Activated CD4-positive, alpha-beta T cell treated with anti-CD3 and anti-CD28 coated beads, Interleukin-2, amount 50 U/mL, for 16 hours (primary cell): Measurements from ENCODE around the gene UBE2Z.
"Not testable (repeated sequence)": the region's sequence is repeated elsewhere in the genome, so short reads cannot be mapped to it uniquely, and the experiment has no call there.

Source experiments
- DNase-seq: peaks from one replicate; pipeline ENCODE4 v3.0.0-alpha.2; 2020

UBE2Z gene

DNA sequence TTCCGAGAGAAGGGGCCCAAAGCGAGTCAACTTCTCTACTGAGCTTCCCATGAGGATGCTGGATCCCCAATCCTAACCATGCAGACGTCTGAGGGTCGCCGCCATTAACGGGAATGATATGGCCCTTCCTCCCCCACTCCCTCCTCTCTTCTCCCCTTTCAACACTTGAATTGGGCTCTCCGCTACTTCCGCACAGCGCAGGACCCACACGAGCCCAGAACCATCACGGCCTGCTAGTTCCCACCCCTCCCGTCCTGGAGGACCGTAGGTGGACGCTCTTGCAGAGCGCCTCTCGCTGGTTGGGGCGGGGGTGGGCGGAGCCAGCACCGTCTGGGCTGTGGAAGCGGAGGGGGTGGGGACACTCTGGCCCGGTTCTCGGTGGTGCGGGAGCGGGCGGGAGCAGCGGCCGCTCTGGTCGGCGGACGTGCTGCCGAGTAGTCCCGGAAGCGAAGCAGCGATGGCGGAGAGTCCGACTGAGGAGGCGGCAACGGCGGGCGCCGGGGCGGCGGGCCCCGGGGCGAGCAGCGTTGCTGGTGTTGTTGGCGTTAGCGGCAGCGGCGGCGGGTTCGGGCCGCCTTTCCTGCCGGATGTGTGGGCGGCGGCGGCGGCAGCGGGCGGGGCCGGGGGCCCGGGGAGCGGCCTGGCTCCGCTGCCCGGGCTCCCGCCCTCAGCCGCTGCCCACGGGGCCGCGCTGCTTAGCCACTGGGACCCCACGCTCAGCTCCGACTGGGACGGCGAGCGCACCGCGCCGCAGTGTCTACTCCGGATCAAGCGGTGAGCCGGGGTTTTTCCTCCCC lies at the start of gene UBE2Z:
UBE2Z (plus strand) TSS at position 361 of the 797 bp plus-strand sequence; CDS start at position 458, 97 bp downstream.
- DNase-seq, result peak; percentile 94

DNA sequence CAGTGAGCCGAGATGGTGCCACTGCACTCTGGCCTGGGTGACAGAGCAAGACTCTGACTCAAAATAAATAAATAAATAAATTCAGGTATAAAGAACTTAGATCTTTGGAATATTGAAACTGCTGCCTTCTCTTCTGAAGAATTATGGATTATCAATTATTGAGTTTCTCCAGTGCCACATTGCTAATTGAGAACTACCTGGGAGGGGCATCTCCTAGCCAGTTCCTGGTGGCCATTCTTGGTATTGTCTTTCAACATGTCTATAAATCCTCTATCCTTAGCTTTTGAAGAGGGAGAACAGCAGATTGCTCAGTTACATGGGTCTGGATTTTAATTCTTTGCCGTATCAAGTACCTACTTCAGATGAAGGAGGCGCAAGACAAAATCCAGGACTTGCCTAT lies 48.2 kb upstream of the UBE2Z start:
- DNase-seq, result no peak

DNA sequence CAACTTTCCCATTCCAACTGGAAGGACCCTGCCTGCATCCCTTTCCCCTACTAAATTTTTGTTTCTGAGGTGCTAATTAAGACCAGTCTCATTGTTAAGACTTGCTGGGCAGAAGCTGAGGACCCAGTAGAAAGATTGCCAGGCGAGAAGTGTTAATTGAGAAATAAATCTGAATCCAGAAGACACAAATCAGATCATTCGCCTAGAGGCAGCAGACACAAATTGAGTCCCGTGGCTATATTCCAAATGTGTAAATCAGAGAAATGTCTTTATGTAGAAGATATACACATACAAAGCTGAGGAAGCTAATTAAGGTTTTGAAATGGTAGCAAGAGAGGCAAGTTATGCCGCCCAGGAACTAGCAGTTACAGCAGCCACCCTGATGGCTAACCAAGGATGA lies 47.8 kb upstream of the UBE2Z start:
- DNase-seq, result no peak

DNA sequence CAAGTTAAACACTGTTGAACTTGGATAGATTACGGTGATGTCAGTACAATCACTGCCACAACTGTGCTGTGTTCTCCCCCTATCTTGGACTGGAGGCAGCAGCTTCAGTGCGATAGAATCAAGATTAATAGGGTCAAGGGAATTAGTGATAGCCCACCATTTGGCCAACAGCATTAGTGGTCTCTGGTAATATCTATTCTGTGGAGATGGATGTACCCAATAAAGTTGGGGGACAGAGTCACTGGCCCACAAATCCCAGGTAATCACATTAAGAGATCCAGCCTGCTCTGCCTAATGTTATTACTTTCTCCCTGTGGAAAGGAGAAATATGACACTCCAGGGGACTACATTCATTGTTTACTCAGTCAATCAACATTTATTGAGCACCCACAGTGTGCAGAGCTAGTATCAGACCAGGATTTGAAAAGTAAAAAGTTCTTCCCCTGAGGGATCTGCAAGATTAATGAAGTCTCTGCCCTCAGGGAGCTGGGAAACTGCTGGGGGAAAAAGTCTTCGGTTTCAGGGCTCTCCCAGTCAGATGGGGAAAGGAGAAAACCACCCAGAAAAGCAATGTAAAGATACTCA lies 39.2 kb upstream of the UBE2Z start:
- DNase-seq, result no peak

DNA sequence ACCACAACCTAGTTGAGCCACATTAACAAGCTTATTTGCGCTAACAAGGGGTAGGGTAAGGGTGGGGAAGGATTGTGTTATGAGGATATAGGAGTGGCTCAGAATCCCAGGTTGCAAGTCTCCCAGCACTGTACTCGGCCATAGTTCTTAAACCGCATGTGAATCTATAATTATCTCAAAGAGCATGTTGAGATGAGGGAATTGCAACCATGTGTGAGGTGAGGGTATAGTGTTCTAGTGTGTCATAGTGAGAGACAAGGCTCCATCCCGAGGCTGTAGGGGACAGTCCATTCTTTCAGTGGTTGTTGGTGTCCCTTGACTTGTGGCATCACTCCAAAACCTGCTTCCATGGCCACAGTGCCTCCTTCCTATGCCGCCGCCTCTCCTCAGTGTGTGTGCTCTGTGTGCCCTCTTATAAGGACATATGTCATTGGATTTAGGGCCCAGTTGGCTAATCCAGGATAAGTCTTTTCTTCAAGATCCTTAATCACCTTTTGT lies 38.3 kb upstream of the UBE2Z start:
- no peak for DNase-seq

DNA sequence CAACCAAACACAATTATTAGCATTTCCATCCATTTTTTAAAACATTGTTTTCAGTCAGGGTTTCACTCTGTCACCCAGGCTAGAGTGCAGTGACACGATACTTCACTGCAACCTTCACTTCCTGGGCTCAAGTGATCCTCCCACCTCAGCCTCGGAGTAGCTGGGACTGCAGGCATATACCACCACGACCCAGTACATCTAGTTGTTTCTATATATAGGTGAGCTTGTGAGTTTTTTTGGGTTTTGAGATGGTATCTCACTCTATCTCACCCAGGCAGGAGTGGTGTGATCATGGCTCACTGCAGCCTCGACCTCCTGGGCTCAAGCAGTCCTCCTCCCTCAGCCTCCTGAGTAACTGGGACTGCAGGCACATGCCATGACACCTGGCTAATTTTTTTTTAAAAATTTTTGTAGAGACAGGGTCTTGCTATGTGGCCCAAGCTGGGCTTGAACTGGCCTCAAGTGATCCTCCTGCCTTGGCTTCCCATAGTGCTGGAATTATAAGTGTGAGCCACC lies 37.1 kb upstream of the UBE2Z start:
- no peak for DNase-seq

DNA sequence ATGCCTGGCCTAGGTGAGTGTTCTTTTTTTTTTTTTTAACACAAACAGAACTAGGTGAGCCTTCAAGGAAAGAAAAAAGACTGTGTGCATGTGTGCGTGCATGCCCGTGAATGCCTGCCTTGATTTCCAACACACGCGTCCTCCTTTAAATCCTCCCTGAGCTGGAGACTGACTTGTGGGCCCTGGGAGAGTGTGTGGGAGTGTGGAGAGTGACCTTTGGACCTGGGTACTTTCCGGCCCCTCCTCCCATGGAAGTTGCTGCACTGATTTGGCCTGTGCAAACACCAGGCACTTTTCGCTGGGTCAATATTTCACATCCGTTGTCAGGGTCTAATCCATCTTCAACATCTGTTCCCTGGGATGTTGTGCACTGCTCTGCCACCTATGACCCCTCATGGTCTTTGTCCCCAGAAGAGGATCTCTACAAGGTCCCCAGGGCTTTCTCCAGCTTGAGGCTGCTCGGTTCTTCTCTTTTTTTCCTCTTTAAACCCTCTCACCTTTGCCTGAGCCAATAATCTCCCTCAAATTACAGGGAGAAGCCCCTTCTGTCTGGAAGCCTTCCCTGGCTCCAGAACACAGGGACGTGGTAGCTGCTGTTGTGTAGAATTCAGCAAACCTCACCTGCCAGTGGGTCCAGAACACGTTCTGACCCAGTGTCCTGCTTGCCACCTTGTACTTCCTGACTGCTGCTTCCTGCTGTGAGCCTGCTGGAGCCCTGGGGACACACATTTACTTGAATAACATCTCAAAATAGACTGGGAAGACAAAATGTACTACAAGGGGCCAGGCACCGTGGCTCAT lies 36.5 kb upstream of the UBE2Z start:
- no peak for DNase-seq

DNA sequence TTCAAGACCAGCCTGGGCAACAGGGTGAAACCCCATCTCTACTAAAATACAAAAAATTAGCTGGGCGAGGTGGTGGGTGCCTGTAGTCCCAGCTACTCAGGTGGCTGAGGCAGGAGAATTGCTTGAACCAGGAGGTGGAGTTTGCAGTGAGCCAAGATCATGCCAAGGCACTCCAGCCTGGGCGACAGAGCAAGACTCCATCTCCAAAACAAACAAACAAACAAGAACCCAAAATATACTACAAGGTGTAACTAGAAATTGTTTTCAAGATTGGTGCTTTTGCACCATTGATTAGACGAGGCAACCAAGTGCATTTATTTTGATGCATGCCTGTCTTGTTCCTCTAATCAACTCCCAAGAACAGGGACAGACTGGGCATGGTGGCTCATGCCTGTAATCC lies 35.8 kb upstream of the UBE2Z start:
- not testable (repeated sequence) for DNase-seq

DNA sequence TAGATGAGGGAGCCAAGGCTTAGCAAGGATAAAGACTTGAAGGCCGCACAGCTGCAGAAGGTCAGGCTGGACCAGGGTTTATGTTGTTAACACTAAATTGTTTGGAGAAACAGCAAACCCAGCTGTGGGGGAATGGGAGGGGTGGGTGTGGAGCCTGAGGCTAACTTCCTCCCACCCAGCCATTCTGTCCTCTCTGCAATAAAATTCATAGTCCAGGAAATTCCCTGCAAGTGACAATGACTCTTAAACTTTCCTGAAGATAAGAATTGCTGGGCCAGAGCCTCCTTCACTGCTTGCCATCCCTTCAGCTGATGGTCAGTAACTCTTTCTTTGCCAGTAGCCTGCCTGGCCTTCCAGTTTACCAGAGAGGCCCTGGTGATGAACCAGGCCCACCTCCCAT lies 35.0 kb upstream of the UBE2Z start:
- DNase-seq, result no peak

DNA sequence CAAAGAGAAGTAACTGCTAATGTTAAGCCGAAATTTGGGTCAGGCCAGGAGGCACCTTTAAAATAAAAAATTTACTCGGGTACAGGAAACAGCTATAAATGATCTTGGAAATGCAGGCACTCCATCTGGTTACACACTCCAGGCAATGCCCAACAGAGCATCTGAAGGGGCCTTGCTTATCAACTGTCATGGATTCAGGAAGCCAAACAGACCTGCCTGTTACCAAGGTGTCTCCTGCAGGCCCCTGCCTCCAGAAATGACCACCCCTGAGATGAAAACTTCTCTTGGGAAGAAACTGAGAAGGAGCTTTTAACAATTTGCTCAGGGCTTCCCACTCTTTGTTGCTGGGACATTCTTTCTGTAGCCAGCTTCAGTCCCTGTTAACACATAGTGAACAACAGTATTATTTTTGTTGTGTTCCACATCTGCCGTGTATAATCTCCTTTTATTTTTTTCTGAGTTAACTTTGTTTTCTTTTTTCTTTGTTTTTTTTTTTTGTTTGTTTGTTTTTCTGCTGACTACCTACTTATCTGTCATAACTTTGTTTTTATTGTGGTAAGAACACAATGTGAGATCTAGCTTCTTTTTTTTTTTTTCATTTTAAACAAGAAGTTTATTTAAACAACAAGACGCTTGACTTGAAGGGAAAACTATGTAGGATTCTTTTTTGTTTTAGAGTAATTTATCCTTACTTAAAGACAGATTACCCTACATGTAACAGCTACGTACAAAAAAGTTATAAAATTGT lies 34.3 kb upstream of the UBE2Z start:
- DNase-seq, result no peak

DNA sequence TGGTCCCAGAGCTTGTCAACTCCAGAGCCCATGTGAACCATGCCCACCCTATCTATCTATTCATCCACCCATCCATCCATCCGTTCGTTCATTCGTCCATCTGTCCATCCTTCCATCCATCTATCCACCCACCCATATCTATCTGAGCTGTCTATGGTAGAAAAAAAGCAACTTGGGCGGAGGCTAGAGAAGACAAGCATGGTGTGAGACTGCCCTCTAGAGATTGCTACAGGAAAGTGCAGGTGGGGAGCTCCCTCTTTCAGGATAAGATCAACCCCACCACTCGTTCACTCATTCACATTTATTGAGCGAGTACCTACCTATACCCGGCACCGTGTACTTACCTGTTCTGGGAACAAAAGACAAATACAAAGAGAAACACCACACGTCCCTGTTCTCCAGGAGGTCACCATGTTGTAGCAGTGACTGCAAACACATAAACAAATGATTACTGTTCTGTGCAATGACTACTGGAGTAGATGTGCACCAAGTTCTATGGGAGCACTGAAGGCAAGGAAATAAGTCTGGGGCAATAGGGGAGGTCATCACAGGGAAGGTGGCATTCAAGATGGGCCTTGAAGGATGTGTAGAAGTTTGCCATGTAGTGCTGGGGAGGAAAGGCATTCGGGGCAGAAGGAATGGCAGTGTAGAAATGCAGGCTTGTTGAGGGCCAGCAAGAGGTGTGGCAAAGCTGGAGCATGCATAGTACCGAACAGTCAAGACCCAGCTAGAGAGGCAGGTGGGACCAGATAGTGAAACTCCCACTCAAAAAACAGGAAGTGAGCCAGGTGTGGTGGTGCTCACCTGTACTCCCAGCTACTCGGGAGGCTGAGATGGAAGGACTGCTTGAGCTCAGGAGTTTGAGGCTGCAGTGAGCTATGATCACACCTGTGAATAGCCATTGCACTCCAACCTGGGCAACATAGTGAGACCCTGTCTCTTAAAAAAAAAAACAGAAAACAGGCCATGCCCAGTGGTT lies 29.0 kb upstream of the UBE2Z start:
- peak; percentile 76 for DNase-seq

DNA sequence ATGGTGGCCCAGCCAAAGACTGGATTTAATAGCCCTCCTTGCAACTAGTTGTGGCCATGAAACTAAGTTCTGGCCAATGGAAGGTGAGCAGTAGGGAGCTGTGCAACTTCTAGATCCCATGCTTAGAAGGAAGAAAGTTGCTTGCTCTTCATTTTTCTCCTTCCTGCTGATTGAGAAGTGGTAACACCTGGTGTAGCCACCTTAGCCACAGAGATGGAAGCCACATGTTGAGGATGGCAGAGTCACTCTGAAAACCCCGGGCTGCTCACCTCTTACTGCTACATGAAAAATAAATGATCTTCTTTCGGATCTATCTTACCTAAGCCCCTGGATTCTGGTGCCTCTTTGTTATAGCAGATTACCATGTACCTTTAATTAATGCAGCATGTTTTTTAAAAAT lies 25.9 kb upstream of the UBE2Z start:
- peak; percentile 11 for DNase-seq

DNA sequence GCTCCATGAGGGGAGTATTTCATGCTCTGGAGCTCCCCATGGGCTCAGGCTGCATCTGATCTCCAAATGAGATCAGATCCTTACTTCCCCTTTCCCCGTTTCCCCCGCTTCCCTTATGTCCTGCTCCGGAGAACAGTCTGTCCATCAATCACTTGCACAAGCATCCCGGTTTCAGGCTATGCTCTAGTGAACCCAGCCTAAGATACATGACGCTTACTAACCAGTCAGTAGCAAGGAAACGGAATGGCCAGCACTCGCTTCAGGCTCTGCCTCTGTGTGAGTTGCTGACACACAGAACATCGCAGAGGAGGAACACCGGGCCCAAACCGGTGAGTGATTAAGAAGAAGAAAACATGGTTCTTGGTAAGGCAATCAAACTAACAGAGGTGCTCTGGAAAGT lies 25.0 kb upstream of the UBE2Z start:
- no peak for DNase-seq

DNA sequence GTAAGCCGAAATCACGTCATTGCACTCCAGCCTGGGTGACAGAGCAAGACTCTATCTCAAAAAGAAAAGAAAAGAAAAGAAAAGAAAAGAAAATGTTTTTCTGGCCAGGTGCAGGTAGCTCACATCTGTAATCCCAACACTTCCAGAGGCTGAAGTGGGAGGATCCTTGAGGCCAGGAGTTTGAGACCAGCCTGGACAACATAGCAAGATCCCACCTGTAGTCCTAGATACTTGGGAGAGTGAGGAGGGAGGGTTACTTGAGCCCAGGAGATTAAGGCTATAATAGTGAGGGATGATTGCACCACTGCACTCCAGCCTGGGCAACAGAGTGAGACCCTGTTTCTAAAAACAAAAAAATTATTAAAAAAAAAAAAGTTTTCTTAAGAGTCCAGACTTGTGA lies 18.1 kb upstream of the UBE2Z start:
- no peak for DNase-seq

DNA sequence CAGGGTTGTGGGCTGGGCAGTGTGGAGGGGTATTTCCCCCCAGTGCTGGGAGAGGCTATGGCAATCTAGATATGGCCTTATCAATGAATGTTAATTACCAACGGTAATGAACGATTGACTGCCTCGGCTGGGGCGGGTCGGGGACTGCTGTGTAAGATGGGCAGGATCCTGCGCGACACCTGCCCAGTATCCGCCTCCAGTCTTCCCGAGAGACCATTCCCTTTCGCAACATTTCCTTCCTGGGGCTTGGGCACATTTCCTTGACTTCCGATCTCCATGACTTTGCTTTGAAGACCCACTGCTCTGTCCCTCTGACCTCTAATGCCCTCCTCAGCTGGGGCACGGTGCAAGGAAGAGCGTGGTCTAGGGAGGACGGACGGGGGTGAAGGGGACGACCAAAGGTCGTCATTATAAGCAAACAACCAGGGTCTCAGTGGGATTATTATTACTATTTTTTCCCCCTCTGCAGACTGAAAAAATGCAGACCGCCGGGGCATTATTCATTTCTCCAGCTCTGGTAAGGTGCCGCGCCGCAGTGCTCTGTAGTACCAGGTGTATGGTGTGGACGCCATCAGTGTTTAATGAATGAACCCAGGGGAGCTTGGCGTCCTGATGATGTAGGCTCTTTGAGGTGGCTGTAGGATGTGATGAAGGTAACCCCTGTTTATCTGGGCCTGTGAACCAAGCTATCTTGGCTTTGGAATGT lies 15.1 kb upstream of the UBE2Z start:
- no peak for DNase-seq

DNA sequence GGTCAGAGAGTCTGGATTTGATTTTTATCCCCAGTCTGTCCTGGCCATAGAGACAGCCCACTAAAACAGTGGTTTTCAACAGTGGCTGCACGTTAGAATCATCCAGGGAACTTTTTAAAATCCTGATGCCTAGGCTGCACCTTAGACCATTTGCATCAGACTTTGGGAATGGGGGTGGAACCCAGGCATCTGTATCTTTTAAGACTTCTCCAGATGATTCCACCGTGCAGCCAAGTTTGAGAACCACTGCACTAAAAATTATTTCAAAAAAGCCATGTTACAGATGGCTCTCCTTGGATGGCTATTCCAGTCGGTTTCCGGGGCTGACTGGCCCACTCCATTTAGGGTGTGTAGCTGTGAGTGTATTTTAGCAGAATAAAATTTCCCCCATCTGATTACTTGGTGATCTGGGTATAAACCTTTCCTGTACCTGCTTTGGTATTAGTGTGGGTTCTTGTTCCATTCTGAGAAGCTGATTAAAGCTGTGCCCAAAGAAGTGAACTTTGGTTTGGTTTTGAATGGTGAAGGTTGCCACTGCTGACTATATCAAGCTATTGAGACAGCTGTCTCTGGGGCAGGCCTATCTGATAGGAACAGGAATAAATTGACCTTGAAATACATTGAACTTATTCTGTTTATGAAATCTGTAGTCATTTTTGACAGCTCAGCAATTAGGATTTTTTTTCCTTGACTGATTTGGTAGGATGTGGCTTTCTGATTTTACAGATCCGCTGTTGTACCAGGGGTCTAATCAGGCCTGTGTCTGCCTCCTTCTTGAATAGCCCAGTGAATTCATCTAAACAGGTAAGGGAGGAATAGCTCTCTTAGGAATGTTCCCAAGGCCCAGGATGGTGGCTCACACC lies 14.3 kb upstream of the UBE2Z start:
- DNase-seq, result peak; percentile 29

DNA sequence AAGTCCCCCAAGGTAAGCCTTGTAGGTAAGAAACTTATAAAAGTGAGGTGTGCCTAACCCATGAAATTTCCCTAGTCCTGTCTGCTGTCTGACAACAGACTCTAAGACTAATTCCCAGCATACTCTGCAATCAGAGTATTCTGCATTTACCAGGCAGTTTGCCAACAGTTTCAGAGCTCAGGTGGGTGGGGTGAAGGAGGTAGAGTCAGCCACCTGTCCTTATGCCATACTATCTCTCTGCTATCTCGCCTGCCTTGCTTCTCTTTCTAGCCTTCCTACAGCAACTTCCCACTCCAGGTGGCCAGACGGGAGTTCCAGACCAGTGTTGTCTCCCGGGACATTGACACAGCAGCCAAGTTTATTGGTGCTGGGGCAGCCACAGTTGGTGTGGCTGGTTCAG lies 13.3 kb upstream of the UBE2Z start:
- no peak for DNase-seq

DNA sequence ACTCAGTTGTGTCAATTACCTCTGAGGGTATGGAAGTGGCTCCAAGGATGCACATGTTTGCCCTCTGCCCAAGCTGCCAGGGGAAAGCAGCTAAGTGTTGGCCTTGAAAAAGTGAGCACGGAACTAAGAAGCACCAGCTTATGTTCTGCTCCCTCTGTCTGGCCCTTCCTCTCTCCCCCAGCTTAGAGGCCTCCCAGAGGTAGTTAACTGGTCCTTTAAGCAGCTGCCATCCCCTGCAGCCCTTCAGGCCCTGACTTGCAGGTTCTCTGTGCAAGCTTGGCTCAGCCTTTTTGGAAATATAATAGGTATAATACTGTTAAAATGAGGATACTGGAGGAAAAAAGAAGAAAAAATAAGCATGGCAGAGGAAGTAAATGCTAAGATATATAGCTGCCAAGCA lies 7.0 kb upstream of the UBE2Z start:
- no peak for DNase-seq

DNA sequence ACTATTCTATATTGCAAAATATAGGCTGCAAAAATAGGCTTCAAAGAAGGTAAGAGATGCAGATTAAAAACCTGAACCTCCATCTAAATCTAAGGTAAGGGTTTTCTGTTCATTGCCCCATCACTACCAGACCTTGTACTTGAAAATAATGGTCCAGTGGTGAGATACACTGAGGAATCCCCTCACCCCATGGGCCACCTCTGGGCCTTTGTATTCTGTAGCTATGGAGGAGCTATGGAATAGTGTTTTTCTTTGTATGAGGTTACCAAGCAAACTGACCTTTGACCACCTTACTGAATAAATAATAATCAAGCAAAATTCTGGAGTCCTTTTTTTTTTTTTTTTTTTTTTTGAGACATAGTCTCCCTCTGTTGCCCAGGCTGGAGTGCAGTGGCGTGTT lies 4.8 kb upstream of the UBE2Z start:
- no peak for DNase-seq

DNA sequence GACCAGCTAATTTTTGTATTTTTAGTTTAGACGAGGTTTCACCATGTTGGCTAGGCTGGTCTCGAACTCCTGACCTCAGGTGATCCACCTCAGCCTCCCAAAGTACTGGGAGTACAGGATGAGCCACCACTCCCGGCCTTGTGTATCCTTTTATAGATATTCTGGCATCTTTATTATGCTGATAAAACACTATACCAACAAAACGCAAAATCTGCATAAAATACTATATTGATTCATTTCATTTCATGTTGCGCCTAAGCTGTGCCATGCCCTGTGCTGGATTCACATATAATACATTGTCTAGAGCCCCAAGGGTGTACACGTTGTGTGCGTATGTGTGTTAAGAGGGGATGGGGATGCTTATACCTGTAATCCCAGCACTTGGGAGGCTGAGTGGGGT lies 3.8 kb upstream of the UBE2Z start:
- DNase-seq, result no peak
